AG04450 (cell line): ENCODE data around the gene GALNT12. TPM values are rescaled to one million over a fixed set of nuclear protein-coding genes. Genes with fewer than 3 reads are reported as not detected.

Experiments
- CTCF ChIA-PET: fragments of 300-600, 350-600 bp; formaldehyde crosslinking; extraction: SDS; loops from one replicate; lab custom pipeline; 2022; ENCODE audit warnings: antibody characterized with exemption, inconsistent platforms; lab: Charles Lee
- POLR2A ChIA-PET: fragments of 350-600 bp; formaldehyde crosslinking; extraction: SDS; loops from one replicate; lab custom pipeline; 2021; ENCODE audit warnings: antibody characterized with exemption, inconsistent platforms; lab: Yijun Ruan, JAX
- DNase-seq: peaks from one replicate; pipeline ENCODE4 v3.0.0-alpha.2; 2011; ENCODE audit warnings: low read depth, low spot score
- H3K27ac ChIP-seq: one replicate; pipeline ENCODE4 v1.5.1; 2012; ENCODE audit warnings: low read depth, low read length, control low read depth
- H3K27me3 ChIP-seq: one replicate; pipeline ENCODE4 v1.6.0; 2012; ENCODE audit warnings: low read length; ENCODE audit not compliant: control insufficient read depth, insufficient read depth
- H3K4me3 ChIP-seq: 2 replicates; pipeline ENCODE4 v1.5.1; 2011; ENCODE audit warnings: mild to moderate bottlenecking, low read depth, low read length, control low read depth
- H3K9me3 ChIP-seq: 2 replicates; pipeline ENCODE4 v1.5.1; 2012; ENCODE audit warnings: low read length; ENCODE audit not compliant: control insufficient read depth, insufficient read depth
- polyA plus RNA-seq: library from polyadenylated mRNA; depleted of rRNA; stranded (reverse); fragments of >200 nt; gene quantifications from 2 replicates; pipeline ENCODE4 v1.2.3, GENCODE V29; 2011
- TF ChIP-seq, protein P1 (sequence below): IDR thresholded peaks from 2 replicates; pipeline ENCODE4 v1.5.1; 2011; ENCODE audit warnings: low read depth, low read length, control low read depth, inconsistent platforms

The GALNT12 gene
- polyA plus RNA-seq, 1 experiment: 4.2 TPM

- DNase-seq: no peak
- ChIA-PET CTCF (no interaction called here), POLR2A (no interaction called here)
- H3K9me3 ChIP-seq: no peaks in the 10 kb centered on the region
- TF ChIP-seq, protein P1, sequence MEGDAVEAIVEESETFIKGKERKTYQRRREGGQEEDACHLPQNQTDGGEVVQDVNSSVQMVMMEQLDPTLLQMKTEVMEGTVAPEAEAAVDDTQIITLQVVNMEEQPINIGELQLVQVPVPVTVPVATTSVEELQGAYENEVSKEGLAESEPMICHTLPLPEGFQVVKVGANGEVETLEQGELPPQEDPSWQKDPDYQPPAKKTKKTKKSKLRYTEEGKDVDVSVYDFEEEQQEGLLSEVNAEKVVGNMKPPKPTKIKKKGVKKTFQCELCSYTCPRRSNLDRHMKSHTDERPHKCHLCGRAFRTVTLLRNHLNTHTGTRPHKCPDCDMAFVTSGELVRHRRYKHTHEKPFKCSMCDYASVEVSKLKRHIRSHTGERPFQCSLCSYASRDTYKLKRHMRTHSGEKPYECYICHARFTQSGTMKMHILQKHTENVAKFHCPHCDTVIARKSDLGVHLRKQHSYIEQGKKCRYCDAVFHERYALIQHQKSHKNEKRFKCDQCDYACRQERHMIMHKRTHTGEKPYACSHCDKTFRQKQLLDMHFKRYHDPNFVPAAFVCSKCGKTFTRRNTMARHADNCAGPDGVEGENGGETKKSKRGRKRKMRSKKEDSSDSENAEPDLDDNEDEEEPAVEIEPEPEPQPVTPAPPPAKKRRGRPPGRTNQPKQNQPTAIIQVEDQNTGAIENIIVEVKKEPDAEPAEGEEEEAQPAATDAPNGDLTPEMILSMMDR: no peak
- peaks cover 13% of the 10 kb centered on the region for H3K27me3 ChIP-seq
- H3K4me3 ChIP-seq: no peak overlapping the region
- no peak overlapping the region for H3K27ac ChIP-seq
Observed at GRCh38 chr9:98884849-98885248, 77.4 kb downstream of the GALNT12 start.

DNA sequence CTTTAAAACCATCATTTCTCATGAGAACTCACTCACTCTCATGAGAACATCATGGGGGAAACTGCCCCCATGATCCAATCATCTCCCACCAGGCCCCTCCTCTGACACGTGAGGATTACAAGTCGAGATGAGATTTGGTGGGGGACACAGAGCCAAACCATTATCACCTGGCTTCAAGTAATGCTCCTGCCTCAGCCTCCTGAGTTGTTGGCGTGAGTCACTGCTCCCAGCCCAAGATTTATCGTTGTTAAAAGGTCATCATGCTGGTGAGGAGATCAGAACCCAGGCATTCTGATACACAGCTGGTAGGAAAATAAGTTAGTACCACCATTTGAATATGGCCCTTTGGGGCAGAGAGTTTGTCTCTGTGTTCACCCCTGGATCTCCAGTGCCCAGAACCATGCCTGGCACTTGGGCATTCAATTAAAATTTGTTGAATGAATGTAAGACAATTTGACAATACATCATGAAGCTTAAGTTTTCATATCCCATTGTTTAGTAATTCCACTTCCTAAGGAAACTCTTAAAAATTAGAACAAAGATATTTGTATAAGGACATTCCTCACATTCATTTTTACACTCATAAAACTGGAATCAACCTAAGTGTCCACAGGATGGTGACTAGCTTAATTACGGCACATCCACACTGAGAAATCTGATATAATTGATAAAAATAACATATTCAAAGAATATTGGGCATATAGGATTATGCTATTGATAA, 78.3 kb downstream of the GALNT12 start:
- Histone ChIP-seq H3K27ac (no peak overlapping the region), H3K9me3 (no peaks in the 10 kb centered on the region), H3K4me3 (no peak overlapping the region), H3K27me3 (peaks cover 12% of the 10 kb centered on the region)
- TF ChIP-seq, protein P1: no peak
- DNase-seq: no peak
- CTCF ChIA-PET: interaction anchor here (1.3 kb wide), 1 partner anchor 37 kb away, joined by 4 read pairs; no protein-coding TSS in a partner anchor
- POLR2A ChIA-PET: no interaction called here

GRCh38 chr9:98886691-98887229, 79.3 kb downstream of the GALNT12 start:
- POLR2A ChIA-PET: no interaction called here
- CTCF ChIA-PET: interaction anchor here (0.5 to 1.3 kb wide), 2 partner anchors 36 to 247 kb away, joined by 3 to 4 read pairs; no protein-coding TSS in a partner anchor

GRCh38 chr9:98887918-98888510, 80.5 kb downstream of the GALNT12 start:
- POLR2A ChIA-PET: no interaction called here
- H3K27me3 ChIP-seq: peaks cover 7% of the 10 kb centered on the region
- CTCF ChIA-PET: no interaction called here
- no peaks in the 10 kb centered on the region for H3K9me3 ChIP-seq
- TF ChIP-seq, protein P1: no peak
- no peak overlapping the region for H3K4me3 ChIP-seq
- H3K27ac ChIP-seq: no peak overlapping the region
- DNase-seq: no peak

More at GRCh38 chr9:98886691-98887229, 79.3 kb downstream of the GALNT12 start:
- Histone ChIP-seq H3K9me3 (no peaks in the 10 kb centered on the region), H3K27ac (no peak overlapping the region), H3K27me3 (peaks cover 11% of the 10 kb centered on the region), H3K4me3 (no peak overlapping the region)
- TF ChIP-seq, protein P1: no peak
- DNase-seq: no peak
